HepG2 (cell line): Measurements from ENCODE around the gene GRIK1.

ENCODE experiments used
- ATF7 ChIP-seq, 2 experiments: fragments of 450-650 bp in 1 of 2; sonication (generic) in 1 of 2; formaldehyde crosslinking in 1 of 2; IDR thresholded peaks; 2 replicates each; pipeline versions ENCODE4 v1.4.0 to v1.6.1; 2016 to 2020; ENCODE audit warnings: antibody characterized with exemption in 1 of 2, mild to moderate bottlenecking in 1 of 2, missing genetic modification reagents in 1 of 2
- HOMEZ ChIP-seq: IDR thresholded peaks from 2 replicates; pipeline ENCODE4 v1.6.1; 2016; ENCODE audit warnings: low read depth
- POLR2AphosphoS5 ChIP-seq: IDR thresholded peaks from 2 replicates; pipeline ENCODE4 v1.6.1; 2012; ENCODE audit warnings: low read depth, low read length

GRCh38 chr21:29691616-29692491, 247.9 kb downstream of the GRIK1 start:
- no peak for TF ChIP-seq ATF7 (IDR thresholded peaks at IDR 0.05)
- TF ChIP-seq ATF7 (CRISPR knock-in tag; IDR thresholded peaks at IDR 0.05) = no peak
- TF ChIP-seq HOMEZ = no peak
- no peak for TF ChIP-seq POLR2AphosphoS5
